Panc1 (cell line): ENCODE data around the gene CBL. TPM values are rescaled to one million over a fixed set of nuclear protein-coding genes. Genes with fewer than 3 reads are reported as not detected.

Experiments used
- ATAC-seq: fragments of 200-7000 bp; cut with Tn5 transposase; 2 replicates; pipeline ENCODE4 v1.9.1; 2020; ENCODE audit warnings: mild to moderate bottlenecking, moderate library complexity
- BruUV-seq: library from RNA; stranded (reverse); fragments of 400-500 nt; replicated peaks from 2 replicates; lab custom pipeline; 2021; lab: Mats Ljungman, UMichigan
- CTCF ChIA-PET: fragments of 300-600 bp; sonication (Branson Sonifier 250); formaldehyde crosslinking; loops from one replicate; lab custom pipeline; 2022; ENCODE audit warnings: antibody characterized with exemption; lab: Charles Lee
- POLR2A ChIA-PET: fragments of 300-600 bp; sonication (Branson Sonifier 250); formaldehyde crosslinking; loops from one replicate; lab custom pipeline; 2022; ENCODE audit warnings: antibody characterized with exemption; lab: Charles Lee
- DNase-seq: peaks from one replicate; pipeline ENCODE4 v3.0.0-alpha.2; 2010; ENCODE audit warnings: low read depth, low spot score
- H3K27ac ChIP-seq: 2 replicates; pipeline ENCODE4 v1.5.1; 2011; ENCODE audit warnings: mild to moderate bottlenecking, low read length, inconsistent platforms
- H3K27me3 ChIP-seq: fragments of 200-500 bp; sonication (Bioruptor generic); 2 replicates; pipeline ENCODE4 v1.6.0; 2014; ENCODE audit warnings: low read length, inconsistent platforms; ENCODE audit not compliant: control insufficient read depth, insufficient read depth
- H3K36me3 ChIP-seq: fragments of 200-500 bp; sonication (Bioruptor generic); 2 replicates; pipeline ENCODE4 v1.5.1; 2014; ENCODE audit warnings: inconsistent platforms, mild to moderate bottlenecking, low read length, moderate library complexity; ENCODE audit not compliant: control insufficient read depth, insufficient read depth
- H3K4me1 ChIP-seq: 2 replicates; pipeline ENCODE4 v1.5.1; 2011; ENCODE audit warnings: inconsistent platforms, mild to moderate bottlenecking, low read length, moderate library complexity; ENCODE audit not compliant: control insufficient read depth, insufficient read depth
- H3K4me3 ChIP-seq, 2 experiments: 2 replicates each; pipeline ENCODE4 v1.5.1; 2011 to 2012; ENCODE audit warnings: low read depth in 2 of 2, low read length in 2 of 2, mild to moderate bottlenecking in 2 of 2, inconsistent platforms in 1 of 2, moderate library complexity in 1 of 2
- H3K9me3 ChIP-seq: fragments of 200-500 bp; sonication (Bioruptor generic); 2 replicates; pipeline ENCODE4 v1.5.1; 2014; ENCODE audit warnings: low read depth, mild to moderate bottlenecking, inconsistent platforms, low read length, moderate library complexity; ENCODE audit not compliant: control insufficient read depth, insufficient read depth
- CTCF ChIP-seq: fragments of 450-650 bp; IDR thresholded peaks from 2 replicates; pipeline ENCODE4 v1.5.1; 2017; ENCODE audit warnings: mild to moderate bottlenecking
- POLR2AphosphoS5 ChIP-seq: IDR thresholded peaks from 2 replicates; pipeline ENCODE4 v1.6.1; 2012; ENCODE audit warnings: mild to moderate bottlenecking, low read depth, low read length, moderate library complexity
- REST ChIP-seq, 2 experiments: IDR thresholded peaks; 2 replicates each; pipeline ENCODE4 v1.6.1; 2011 to 2012; ENCODE audit warnings: low read depth in 2 of 2, control low read depth in 1 of 2, low read length in 1 of 2, mild to moderate bottlenecking in 1 of 2, moderate library complexity in 1 of 2; ENCODE audit not compliant: insufficient read depth in 1 of 2
- SIN3A ChIP-seq: IDR thresholded peaks from 2 replicates; pipeline ENCODE4 v1.6.1; 2012; ENCODE audit warnings: low read depth, mild to moderate bottlenecking, low read length, moderate library complexity, borderline replicate concordance; ENCODE audit not compliant: insufficient read depth
- TCF7L2 ChIP-seq: IDR thresholded peaks from 2 replicates; pipeline ENCODE4 v1.6.1; 2011; ENCODE audit warnings: mild to moderate bottlenecking, low read depth, low read length, inconsistent platforms
- in situ Hi-C: cut with HindIII; loops from 2 replicates; pipeline ENCODE4 v1.10.0; 2016; ENCODE audit warnings: low sequenced_read_pairs, low pct_unique_long_range_greater_than_20kb
- intact Hi-C: fragments of 100-400 bp; cut with micrococcal nuclease; formaldehyde crosslinking; loops from one replicate; pipeline ENCODE4 v1.10.0; 2022; ENCODE audit not compliant: unreplicated experiment
- total RNA-seq: library from RNA; stranded (reverse); gene quantifications from one replicate; pipeline ENCODE4 v1.2.1, GENCODE V29; 2021; ENCODE audit not compliant: unreplicated experiment

CBL gene
- total RNA-seq, 1 experiment from 2014 or later, result 69.9 TPM

- no peaks in the 10 kb centered on the region for H3K36me3 ChIP-seq
- CTCF ChIA-PET, result no interaction called here
- intact Hi-C loops (no loop called here), in situ Hi-C loops (no loop called here)
- no peak overlapping the region for H3K4me3 ChIP-seq
- BruUV-seq, result no TSS peak
- no peak for ATAC-seq
- no peak overlapping the region for H3K27ac ChIP-seq
- H3K9me3 ChIP-seq, result no peaks in the 10 kb centered on the region
- no peak for DNase-seq
- POLR2A ChIA-PET, result interaction anchor here (0.6 kb wide), 1 partner anchor 50 kb away, joined by 5 read pairs; no protein-coding TSS in a partner anchor
- no peaks in the 10 kb centered on the region for H3K27me3 ChIP-seq
- TF ChIP-seq REST (IDR thresholded peaks at IDR 0.05; ENCODE audit: insufficient read depth in 1 of 2, low read depth in 2 of 2, low read length in 1 of 2) (no peak), CTCF (no peak), TCF7L2 (no peak), POLR2AphosphoS5 (no peak), SIN3A (no peak)
- H3K4me1 ChIP-seq, result no peaks in the 10 kb centered on the region
Measured at GRCh38 chr11:119193001-119193400, 13.1 kb upstream of the CBL start.

DNA sequence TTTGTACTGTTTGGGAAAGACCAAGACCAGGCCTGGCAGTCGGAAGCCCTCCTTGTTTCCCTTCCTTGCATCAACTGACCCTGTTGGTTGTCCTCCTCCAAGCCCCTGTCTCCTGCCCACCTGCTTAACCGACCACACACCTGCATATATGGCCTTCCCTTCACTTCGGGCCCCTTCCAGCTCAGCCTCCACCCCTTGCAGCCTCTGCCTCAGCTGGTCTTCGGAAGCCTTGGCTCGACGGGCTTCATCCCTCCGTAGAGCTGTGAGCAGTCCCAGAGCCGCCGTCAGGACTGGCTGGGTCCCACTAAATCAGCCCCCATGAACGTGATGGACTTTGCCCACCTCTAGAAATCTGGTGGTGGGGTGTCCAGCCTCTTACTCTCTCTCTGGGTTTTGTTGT is 12.5 kb upstream of the CBL start:
- no peaks in the 10 kb centered on the region for H3K36me3 ChIP-seq
- no peak overlapping the region for H3K4me3 ChIP-seq
- ChIA-PET POLR2A (no interaction called here), CTCF (no interaction called here)
- H3K27ac ChIP-seq, result no peak overlapping the region
- ATAC-seq, result no peak
- H3K27me3 ChIP-seq, result no peaks in the 10 kb centered on the region
- no TSS peak for BruUV-seq
- in situ Hi-C loops (no loop called here), intact Hi-C loops (loop anchor here (2.0 kb wide), 1 partner anchor 91 kb away; no protein-coding TSS in a partner anchor)
- no peaks in the 10 kb centered on the region for H3K9me3 ChIP-seq
- TF ChIP-seq CTCF (no peak), TCF7L2 (no peak), REST (IDR thresholded peaks at IDR 0.05; ENCODE audit: insufficient read depth in 1 of 2, low read depth in 2 of 2, low read length in 1 of 2) (no peak), POLR2AphosphoS5 (no peak), SIN3A (no peak)
- H3K4me1 ChIP-seq, result no peaks in the 10 kb centered on the region
- DNase-seq, result no peak
